Activated T-cell treated with anti-CD3 and anti-CD28 coated beads, Interleukin-2, amount 50 U/mL, for 4 hours (primary cell): Measurements from ENCODE around the gene KCNN2. TPM values are rescaled to one million over a fixed set of nuclear protein-coding genes. Genes with fewer than 3 reads are reported as not detected.

Experiments used
- ATAC-seq, 2 donors: fragments of 200-7000 bp; cut with Tn5 transposase; one replicate each; pipeline ENCODE4 v1.10.0; 2021
- DNase-seq: peaks from one replicate; pipeline ENCODE4 v3.0.0-alpha.2; 2020
- H3K27me3 Mint-ChIP-seq: one replicate; pipeline ENCODE4 v1.8.0; 2021; ENCODE audit warnings: low read depth, mixed read lengths
- H3K36me3 Mint-ChIP-seq: one replicate; pipeline ENCODE4 v1.8.0; 2022; ENCODE audit warnings: mixed read lengths; ENCODE audit not compliant: insufficient read depth
- H3K4me1 Mint-ChIP-seq: one replicate; pipeline ENCODE4 v1.8.0; 2021; ENCODE audit warnings: low read depth, mixed read lengths
- H3K4me3 Mint-ChIP-seq: one replicate; pipeline ENCODE4 v1.8.0; 2021; ENCODE audit warnings: mild to moderate bottlenecking, moderate library complexity, mixed read lengths
- H3K9me3 Mint-ChIP-seq: one replicate; pipeline ENCODE4 v1.8.0; 2021; ENCODE audit warnings: mixed read lengths
- total RNA-seq, 3 donors: library from RNA; stranded (reverse); gene quantifications; one replicate each; pipeline ENCODE4 v1.2.1, GENCODE V29; 2021

KCNN2 gene
- total RNA-seq, 3 donors from 2014 or later, result 0.11 TPM; not detected in 2

GRCh38 chr5:114346181-114346580 is 15.7 kb upstream of the KCNN2 start:
- DNase-seq (no peak), ATAC-seq (no peak)
- Mint-ChIP-seq H3K27me3 (no peaks in the 10 kb centered on the region), H3K4me1 (no peaks in the 10 kb centered on the region), H3K4me3 (no peak overlapping the region), H3K9me3 (peaks cover 3% of the 10 kb centered on the region), H3K36me3 (no peaks in the 10 kb centered on the region)

DNA sequence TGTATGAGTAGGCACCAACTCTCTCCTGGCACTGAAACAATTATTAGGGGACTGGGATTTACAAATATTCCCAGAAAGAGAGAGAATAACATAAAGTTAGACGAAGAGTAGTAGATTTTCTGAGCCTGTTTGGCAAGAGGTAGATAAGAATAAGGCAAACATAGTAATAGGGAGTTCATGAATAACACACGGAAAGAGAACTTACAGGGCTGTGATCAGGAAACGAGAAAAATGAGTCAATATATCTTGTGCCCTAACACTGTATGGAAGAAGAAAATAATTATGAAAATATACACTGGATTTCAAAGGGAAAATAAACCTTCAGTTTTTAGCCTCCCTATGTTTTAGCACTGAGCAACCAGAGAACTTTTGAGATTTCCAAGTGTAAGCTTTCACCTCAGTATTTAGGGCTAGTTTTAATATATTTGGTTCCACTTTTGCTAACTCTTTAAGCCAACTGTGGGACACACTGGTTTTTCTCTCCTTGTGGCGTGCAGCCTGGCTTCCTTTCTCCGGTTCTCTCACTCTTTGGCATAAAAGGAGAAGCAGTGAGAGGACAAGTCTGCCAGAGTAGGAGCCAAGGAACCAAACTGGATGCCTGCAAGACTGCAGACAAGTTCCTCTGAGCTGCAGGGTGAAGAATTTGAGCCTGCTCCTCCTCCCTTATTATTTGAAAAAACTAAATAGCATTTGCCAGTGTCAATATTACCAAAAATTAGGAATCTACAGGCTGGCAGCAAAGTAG is 6.6 kb upstream of the KCNN2 start:
- Mint-ChIP-seq H3K36me3 (no peaks in the 10 kb centered on the region), H3K27me3 (peaks cover 16% of the 10 kb centered on the region)

GRCh38 chr5:114358329-114358728 is 3.5 kb upstream of the KCNN2 start:
- DNase-seq, result no peak
- H3K4me3 Mint-ChIP-seq, result no peak overlapping the region
- no peaks in the 10 kb centered on the region for H3K4me1 Mint-ChIP-seq
- H3K27me3 Mint-ChIP-seq, result peaks cover 34% of the 10 kb centered on the region
- ATAC-seq, result no peak
- no peaks in the 10 kb centered on the region for H3K9me3 Mint-ChIP-seq
- H3K36me3 Mint-ChIP-seq, result no peaks in the 10 kb centered on the region

More for the DNA sequence above, 6.6 kb upstream of the KCNN2 start:
- ATAC-seq (no peak), DNase-seq (no peak)
- H3K9me3 Mint-ChIP-seq, result no peaks in the 10 kb centered on the region
- no peaks in the 10 kb centered on the region for H3K4me1 Mint-ChIP-seq
- H3K4me3 Mint-ChIP-seq, result no peak overlapping the region

DNA sequence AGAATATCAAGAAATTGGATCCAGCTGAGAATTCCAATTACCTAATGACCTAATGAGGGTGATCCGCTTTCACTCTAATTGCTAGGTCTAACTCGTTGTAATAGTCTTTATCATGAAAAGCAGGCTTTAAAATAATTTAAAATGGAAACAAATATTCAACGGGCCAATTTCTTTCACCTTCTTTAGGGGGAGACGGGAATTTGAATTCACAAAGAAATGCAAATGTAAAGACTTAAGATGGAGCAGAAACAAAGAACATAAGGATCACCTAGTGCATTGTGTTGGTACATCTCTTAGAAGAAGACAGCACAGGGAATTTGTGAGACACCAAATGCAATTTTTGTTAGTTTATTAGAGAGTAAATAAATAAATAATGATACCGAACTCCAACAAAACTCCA is 1.5 kb upstream of the KCNN2 start:
- Mint-ChIP-seq H3K27me3 (peaks cover 48% of the 10 kb centered on the region), H3K4me1 (no peaks in the 10 kb centered on the region), H3K4me3 (no peak overlapping the region), H3K36me3 (no peaks in the 10 kb centered on the region), H3K9me3 (no peaks in the 10 kb centered on the region)
- no peak for ATAC-seq
- no peak for DNase-seq

DNA sequence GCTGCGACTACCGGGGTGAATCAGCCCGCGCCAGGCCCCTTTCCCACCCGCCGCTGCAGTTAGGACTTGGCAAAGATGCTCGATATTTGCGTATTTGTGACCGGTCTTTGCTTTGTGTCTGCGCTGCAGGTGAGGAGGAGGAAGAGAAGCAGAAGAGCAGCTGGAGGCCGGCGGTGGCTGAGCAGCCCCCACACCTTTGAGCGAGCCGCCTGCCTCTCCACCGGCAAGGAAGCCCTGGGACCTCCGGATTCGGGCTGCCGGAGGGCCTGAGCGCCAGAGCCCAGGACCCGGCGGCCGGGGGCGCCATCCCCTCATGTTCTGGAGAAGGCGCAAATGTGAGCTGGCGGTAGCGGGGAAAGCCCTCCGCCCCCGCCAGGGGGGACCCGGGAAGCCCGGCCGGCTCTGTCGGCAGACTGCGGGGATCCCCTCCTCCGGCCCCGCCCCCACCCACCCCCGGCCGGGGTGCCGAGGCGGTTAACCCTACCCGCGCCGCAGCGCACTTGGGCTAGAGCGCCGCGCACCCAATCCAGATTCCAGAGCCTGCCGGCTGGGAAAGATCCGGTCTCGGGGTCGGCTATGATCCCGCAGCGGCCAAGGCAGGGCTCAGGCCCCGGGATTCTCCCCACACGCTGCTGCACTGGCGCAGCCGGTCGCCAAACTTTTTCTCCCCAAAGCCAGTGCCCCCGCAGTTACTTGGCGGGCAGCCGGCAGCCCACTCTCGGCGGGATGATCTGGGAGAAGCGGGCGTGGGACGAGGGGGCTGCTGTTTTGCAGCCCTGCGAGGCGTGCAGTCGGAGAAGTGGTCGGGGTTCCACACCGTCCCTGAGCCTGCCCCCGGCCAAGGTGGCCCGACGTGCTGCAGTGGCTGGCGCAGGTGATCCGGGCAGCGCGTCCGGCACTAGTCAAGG is 800 bp upstream of the KCNN2 start:
- H3K36me3 Mint-ChIP-seq, result no peaks in the 10 kb centered on the region
- DNase-seq (no peak), ATAC-seq (peak in 1 of 2 donors; percentile 25)
- H3K9me3 Mint-ChIP-seq, result no peaks in the 10 kb centered on the region
- H3K4me1 Mint-ChIP-seq, result no peaks in the 10 kb centered on the region
- H3K27me3 Mint-ChIP-seq, result peaks cover 48% of the 10 kb centered on the region
- no peak overlapping the region for H3K4me3 Mint-ChIP-seq

DNA sequence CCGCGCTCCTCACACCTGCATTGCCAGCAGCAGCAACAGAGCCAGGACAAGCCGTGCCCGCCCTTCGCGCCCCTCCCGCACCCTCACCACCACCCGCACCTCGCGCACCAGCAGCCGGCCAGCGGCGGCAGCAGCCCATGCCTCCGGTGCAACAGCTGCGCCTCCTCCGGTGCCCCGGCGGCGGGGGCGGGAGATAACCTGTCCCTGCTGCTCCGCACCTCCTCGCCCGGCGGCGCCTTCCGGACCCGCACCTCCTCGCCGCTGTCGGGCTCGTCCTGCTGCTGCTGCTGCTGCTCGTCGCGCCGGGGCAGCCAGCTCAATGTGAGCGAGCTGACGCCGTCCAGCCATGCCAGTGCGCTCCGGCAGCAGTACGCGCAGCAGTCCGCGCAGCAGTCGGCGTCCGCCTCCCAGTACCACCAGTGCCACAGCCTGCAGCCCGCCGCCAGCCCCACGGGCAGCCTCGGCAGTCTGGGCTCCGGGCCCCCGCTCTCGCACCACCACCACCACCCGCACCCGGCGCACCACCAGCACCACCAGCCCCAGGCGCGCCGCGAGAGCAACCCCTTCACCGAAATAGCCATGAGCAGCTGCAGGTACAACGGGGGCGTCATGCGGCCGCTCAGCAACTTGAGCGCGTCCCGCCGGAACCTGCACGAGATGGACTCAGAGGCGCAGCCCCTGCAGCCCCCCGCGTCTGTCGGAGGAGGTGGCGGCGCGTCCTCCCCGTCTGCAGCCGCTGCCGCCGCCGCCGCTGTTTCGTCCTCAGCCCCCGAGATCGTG is 517 bp downstream of the KCNN2 start:
- DNase-seq, result no peak
- H3K4me3 Mint-ChIP-seq, result no peak overlapping the region
- H3K27me3 Mint-ChIP-seq, result peaks cover 44% of the 10 kb centered on the region
- ATAC-seq, result no peak
- H3K36me3 Mint-ChIP-seq, result no peaks in the 10 kb centered on the region
- no peaks in the 10 kb centered on the region for H3K9me3 Mint-ChIP-seq
- no peaks in the 10 kb centered on the region for H3K4me1 Mint-ChIP-seq

GRCh38 chr5:114362977-114363761 is 1.3 kb downstream of the KCNN2 start:
- Mint-ChIP-seq H3K4me3 (no peak overlapping the region), H3K9me3 (no peaks in the 10 kb centered on the region)
- DNase-seq, result no peak

DNA sequence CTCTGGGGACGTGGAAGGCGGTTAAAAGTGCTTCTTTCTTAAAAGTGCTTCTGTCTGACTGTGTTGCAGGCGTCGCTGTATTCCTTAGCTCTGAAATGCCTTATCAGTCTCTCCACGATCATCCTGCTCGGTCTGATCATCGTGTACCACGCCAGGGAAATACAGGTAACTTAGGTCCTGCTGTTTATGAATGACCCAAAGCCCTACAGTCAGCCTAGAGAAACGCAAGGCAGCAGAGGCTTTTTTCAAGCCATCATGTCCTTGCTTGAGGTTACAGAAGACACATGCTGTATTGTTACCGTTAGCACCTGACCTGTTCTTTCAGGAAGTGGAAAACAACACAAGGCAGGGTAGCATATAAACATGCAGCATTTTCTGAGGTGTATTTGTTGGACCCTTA is 2.0 kb downstream of the KCNN2 start:
- Mint-ChIP-seq H3K4me1 (no peaks in the 10 kb centered on the region), H3K36me3 (no peaks in the 10 kb centered on the region), H3K27me3 (peaks cover 40% of the 10 kb centered on the region), H3K4me3 (no peak overlapping the region), H3K9me3 (no peaks in the 10 kb centered on the region)
- ATAC-seq, result no peak
- no peak for DNase-seq

More at GRCh38 chr5:114362977-114363761, 1.3 kb downstream of the KCNN2 start:
- peak in 1 of 2 donors; percentile 29 for ATAC-seq
- H3K36me3 Mint-ChIP-seq, result no peaks in the 10 kb centered on the region
- no peaks in the 10 kb centered on the region for H3K4me1 Mint-ChIP-seq
- peaks cover 43% of the 10 kb centered on the region for H3K27me3 Mint-ChIP-seq

GRCh38 chr5:114367029-114367428 is 5.2 kb downstream of the KCNN2 start:
- Mint-ChIP-seq H3K36me3 (no peaks in the 10 kb centered on the region), H3K27me3 (peaks cover 17% of the 10 kb centered on the region), H3K4me3 (no peak overlapping the region), H3K4me1 (no peaks in the 10 kb centered on the region), H3K9me3 (no peaks in the 10 kb centered on the region)
- DNase-seq (no peak), ATAC-seq (no peak)

DNA sequence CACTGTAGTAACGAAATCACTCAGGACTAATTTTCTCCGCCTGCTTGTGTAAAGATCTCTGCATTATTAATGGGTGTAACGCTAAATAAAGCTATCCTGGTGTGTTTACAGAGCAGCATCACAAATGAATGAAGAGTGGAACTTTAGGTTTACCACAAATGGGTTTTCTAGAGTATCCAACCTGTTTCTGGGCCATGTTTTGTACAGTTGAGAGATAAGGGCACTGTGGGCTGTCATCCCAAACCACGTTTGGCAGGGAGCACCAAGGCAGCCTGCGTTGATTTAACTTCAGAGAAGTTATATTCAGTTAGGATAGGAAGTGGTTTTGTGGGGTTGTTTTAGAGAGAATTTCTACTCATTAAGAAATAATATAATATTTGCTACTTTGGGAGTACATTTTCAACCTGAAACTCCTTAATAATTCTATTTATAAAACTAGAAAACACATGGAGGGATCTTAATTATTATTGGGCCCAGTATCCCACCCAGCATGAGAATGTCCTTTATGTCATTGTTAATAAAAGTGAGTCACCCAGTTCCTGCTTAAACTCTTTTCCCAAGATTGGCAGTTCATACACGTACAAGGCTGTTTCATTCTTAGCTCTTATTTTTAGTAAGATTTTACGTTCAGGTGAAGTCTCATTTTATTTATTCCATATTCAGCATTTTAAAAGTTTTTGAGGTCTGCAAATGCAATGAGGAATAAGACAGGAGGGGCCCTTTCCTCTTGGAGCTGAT is 8.0 kb downstream of the KCNN2 start:
- no peaks in the 10 kb centered on the region for H3K36me3 Mint-ChIP-seq
- no peak overlapping the region for H3K4me3 Mint-ChIP-seq
- H3K9me3 Mint-ChIP-seq, result no peaks in the 10 kb centered on the region
- ATAC-seq (no peak), DNase-seq (no peak)
- H3K4me1 Mint-ChIP-seq, result no peaks in the 10 kb centered on the region
- peaks cover 2% of the 10 kb centered on the region for H3K27me3 Mint-ChIP-seq

DNA sequence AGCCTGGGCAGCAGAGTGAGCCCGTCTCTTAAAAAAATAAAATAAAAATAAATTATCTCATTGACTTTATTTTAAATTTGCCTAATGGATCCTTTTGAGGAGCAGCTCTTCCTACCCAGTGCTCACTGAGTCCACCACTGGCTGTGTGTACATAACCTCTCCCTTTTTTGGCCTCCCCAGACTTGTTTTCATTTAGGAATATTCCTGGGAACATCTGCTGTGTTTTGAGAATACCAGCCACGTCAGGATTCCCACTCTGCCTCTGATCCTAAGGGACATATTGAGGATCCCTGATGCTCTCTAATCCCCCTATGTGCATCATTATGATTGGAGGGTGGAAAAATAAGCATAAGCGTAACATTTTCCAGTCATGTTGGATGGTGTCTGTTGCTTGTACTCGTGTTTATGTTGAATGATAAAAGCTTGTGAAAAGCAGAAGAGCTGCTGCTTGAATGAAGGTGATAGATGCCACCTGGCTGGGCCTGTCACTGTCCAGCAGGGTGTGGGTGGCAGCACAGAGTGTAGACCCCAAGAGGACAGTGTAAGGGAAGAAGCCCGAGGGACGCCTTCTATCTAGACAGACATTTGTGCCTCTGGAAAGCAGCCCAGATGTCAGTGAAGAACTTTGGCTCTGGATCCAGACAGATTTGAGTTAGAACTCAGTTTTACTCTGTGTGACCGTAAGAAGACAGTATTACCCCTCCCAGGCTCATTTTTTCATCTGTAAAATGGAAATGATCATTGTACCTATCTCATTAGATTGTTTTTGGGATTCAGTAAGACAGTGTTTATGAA is 15.4 kb downstream of the KCNN2 start:
- no peaks in the 10 kb centered on the region for H3K36me3 Mint-ChIP-seq
- H3K27me3 Mint-ChIP-seq, result no peaks in the 10 kb centered on the region
- no peak overlapping the region for H3K4me3 Mint-ChIP-seq
- DNase-seq, result no peak
- no peaks in the 10 kb centered on the region for H3K4me1 Mint-ChIP-seq
- no peaks in the 10 kb centered on the region for H3K9me3 Mint-ChIP-seq
- no peak for ATAC-seq

- DNase-seq, result no peak
- ATAC-seq, result no peak
- H3K4me3 Mint-ChIP-seq, result no peak overlapping the region
- H3K4me1 Mint-ChIP-seq, result no peaks in the 10 kb centered on the region
- H3K9me3 Mint-ChIP-seq, result no peaks in the 10 kb centered on the region
- no peaks in the 10 kb centered on the region for H3K27me3 Mint-ChIP-seq
- H3K36me3 Mint-ChIP-seq, result no peaks in the 10 kb centered on the region
Measured at GRCh38 chr5:114377946-114378345, 16.1 kb downstream of the KCNN2 start.

GRCh38 chr5:114380721-114381120 is 18.9 kb downstream of the KCNN2 start:
- no peaks in the 10 kb centered on the region for H3K27me3 Mint-ChIP-seq
- no peaks in the 10 kb centered on the region for H3K9me3 Mint-ChIP-seq
- ATAC-seq, result no peak
- DNase-seq, result no peak
- no peak overlapping the region for H3K4me3 Mint-ChIP-seq
- no peaks in the 10 kb centered on the region for H3K4me1 Mint-ChIP-seq
- H3K36me3 Mint-ChIP-seq, result no peaks in the 10 kb centered on the region
